Keratinocyte (primary cell): ENCODE measurements around the gene CNN2.

Source experiments
- CTCF ChIP-seq, 3 experiments: IDR thresholded peaks in 1 of 3; conservative IDR thresholded peaks in 1 of 3; optimal IDR thresholded peaks in 1 of 3; 2 replicates in 2 of 3; 3 replicates in 1 of 3; pipeline versions ENCODE3 to v1.5.1; 2011; ENCODE audit warnings: low read length in 3 of 3, mild to moderate bottlenecking in 3 of 3, moderate library complexity in 2 of 3, control low read depth in 1 of 3, inconsistent platforms in 1 of 3; ENCODE audit not compliant: insufficient read depth in 2 of 3; ENCODE audit errors: extremely low read depth in 1 of 3
- EZH2 ChIP-seq: IDR thresholded peaks from one replicate; pipeline ENCODE4 v1.6.1; 2012; ENCODE audit warnings: inconsistent platforms, mild to moderate bottlenecking, low read length, moderate library complexity

DNA sequence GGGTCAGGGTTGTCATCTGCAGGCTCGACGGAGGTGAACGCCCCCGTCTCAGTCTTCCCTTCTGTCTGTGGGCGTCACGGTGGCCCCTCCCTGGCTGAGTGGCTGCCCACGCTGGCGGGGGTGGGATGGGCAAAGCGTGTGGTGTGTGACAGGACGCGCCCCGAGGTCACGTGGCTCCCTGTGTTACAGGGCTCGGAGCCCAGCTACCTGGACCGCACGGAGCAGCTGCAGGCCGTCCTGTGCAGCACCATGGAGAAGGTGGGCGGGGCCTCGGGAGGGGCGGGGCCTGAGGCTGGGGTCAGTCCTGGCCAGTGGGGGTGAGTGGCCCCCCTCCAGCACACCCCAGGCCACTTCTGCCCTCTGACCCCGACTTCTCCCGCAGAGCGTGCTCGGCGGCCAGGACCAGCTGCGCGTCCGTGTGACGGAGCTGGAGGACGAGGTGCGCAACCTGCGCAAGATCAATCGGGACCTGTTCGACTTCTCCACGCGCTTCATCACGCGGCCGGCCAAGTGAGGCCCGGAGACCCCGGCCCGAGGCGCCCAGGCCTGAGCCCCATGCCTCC lies 32.5 kb upstream of the CNN2 start:
- TF ChIP-seq CTCF (optimal IDR thresholded peaks at IDR 0.05 in 1 of 3, IDR thresholded peaks at IDR 0.05 in 1 of 3, conservative IDR thresholded peaks at IDR 0.05 in 1 of 3; ENCODE audit: extremely low read depth in 1 of 3, insufficient read depth in 2 of 3, low read length in 3 of 3) (no peak), EZH2 (no peak)
